HepG2 (cell line): ENCODE results near the gene KCND2. TPM values are rescaled to one million over a fixed set of nuclear protein-coding genes. Genes with fewer than 3 reads are reported as not detected.

Experiments
- ATAC-seq: fragments of 200-7000 bp; cut with Tn5 transposase; 3 replicates; pipeline ENCODE4 v1.9.1; 2020; ENCODE audit warnings: mild to moderate bottlenecking, moderate library complexity
- BruUV-seq: library from RNA; stranded (reverse); fragments of 400-500 nt; replicated peaks from 2 replicates; lab custom pipeline; 2021; lab: Mats Ljungman, UMichigan
- CTCF ChIA-PET: fragments of 300-600 bp; formaldehyde crosslinking; extraction: SDS; loops from one replicate; lab custom pipeline; 2021; ENCODE audit warnings: low total read pairs, inconsistent platforms, low intra/inter-chr PET ratio; lab: Yijun Ruan, JAX
- POLR2A ChIA-PET: fragments of 350-600 bp; sonication (Branson Sonifier 250); formaldehyde crosslinking; loops from one replicate; lab custom pipeline; 2020; ENCODE audit warnings: antibody characterized with exemption, inconsistent platforms; lab: Yijun Ruan, JAX
- DNase-seq: peaks from one replicate; pipeline ENCODE4 v3.0.0-alpha.2; 2015; ENCODE audit warnings: low spot score
- FAIRE-seq: peaks from 3 replicates; lab custom pipeline; 2011; peaks lifted over from hg19 to GRCh38; lab: Jason Lieb, UNC
- H2AFZ ChIP-seq: one replicate; pipeline ENCODE4 v1.6.1; 2011; ENCODE audit warnings: low read length, inconsistent platforms
- H3K27ac ChIP-seq: fragments of 300-600 bp; 3 replicates; pipeline ENCODE4 v1.8.0; 2011; ENCODE audit warnings: mixed run types, mild to moderate bottlenecking, mixed read lengths, low read length, inconsistent platforms; ENCODE audit not compliant: insufficient read depth; ENCODE audit errors: extremely low read length
- H3K27me3 ChIP-seq, 2 experiments: fragments of 200-600 bp in 1 of 2; 2 replicates in 1 of 2; 3 replicates in 1 of 2; pipeline versions ENCODE4 v1.6.0 to v1.8.0; 2011; ENCODE audit warnings: low read length in 2 of 2, mild to moderate bottlenecking in 2 of 2, moderate library complexity in 2 of 2, inconsistent platforms in 1 of 2; ENCODE audit not compliant: insufficient read depth in 2 of 2, control insufficient read depth in 1 of 2
- H3K36me3 ChIP-seq, 2 experiments: fragments of 200-600 bp in 1 of 2; replicated peaks in 1 of 2; 2 replicates in 1 of 2; 3 replicates in 1 of 2; pipeline versions ENCODE4 v1.5.1 to v1.8.0; 2011; ENCODE audit warnings: low read length in 2 of 2, inconsistent platforms in 1 of 2; ENCODE audit not compliant: insufficient read depth in 2 of 2, control insufficient read depth in 1 of 2
- H3K4me1 ChIP-seq: 2 replicates; pipeline ENCODE4 v1.5.1; 2012; ENCODE audit warnings: low read length, inconsistent platforms; ENCODE audit not compliant: insufficient read depth
- H3K4me2 ChIP-seq: 2 replicates; pipeline ENCODE4 v1.6.0; 2011; ENCODE audit warnings: low read depth, low read length, inconsistent platforms
- H3K4me3 ChIP-seq, 3 experiments: fragments of 200-600 bp in 1 of 3; sonication (generic), shearing (Covaris generic) in 1 of 3; replicated peaks in 1 of 3; 2 replicates each; pipeline ENCODE4 v1.5.1; 2011 to 2016; ENCODE audit warnings: low read length in 3 of 3, inconsistent platforms in 2 of 3, low read depth in 2 of 3, mild to moderate bottlenecking in 2 of 3, control low read depth in 1 of 3, mixed read lengths in 1 of 3; ENCODE audit not compliant: insufficient read depth in 1 of 3
- H3K79me2 ChIP-seq: one replicate; pipeline ENCODE4 v1.6.1; 2011; ENCODE audit warnings: low read length, inconsistent platforms; ENCODE audit not compliant: insufficient read depth
- H3K9ac ChIP-seq: 2 replicates; pipeline ENCODE4 v1.6.0; 2011; ENCODE audit warnings: mild to moderate bottlenecking, low read depth, low read length, inconsistent platforms; ENCODE audit not compliant: insufficient read depth
- H3K9me3 ChIP-seq: 2 replicates; pipeline ENCODE4 v1.5.1; 2012; ENCODE audit warnings: mild to moderate bottlenecking, low read length
- H4K20me1 ChIP-seq: 2 replicates; pipeline ENCODE4 v1.6.0; 2011; ENCODE audit warnings: inconsistent platforms, mild to moderate bottlenecking, low read length, moderate library complexity; ENCODE audit not compliant: insufficient read depth
- CBFB ChIP-seq: sonication (generic); formaldehyde crosslinking; IDR thresholded peaks from 2 replicates; pipeline ENCODE4 v1.4.0; 2020; ENCODE audit warnings: missing genetic modification reagents
- PHF21A ChIP-seq: sonication (generic); formaldehyde crosslinking; IDR thresholded peaks from 2 replicates; pipeline ENCODE4 v1.5.0; 2020; ENCODE audit warnings: mild to moderate bottlenecking, missing genetic modification reagents
- PTBP1 ChIP-seq: fragments of 200-400 bp; formaldehyde crosslinking; IDR thresholded peaks from 2 replicates; pipeline ENCODE4 v1.6.1; 2018; ENCODE audit warnings: low read length, low read depth; ENCODE audit not compliant: poor library complexity, severe bottlenecking
- SRSF4 ChIP-seq: fragments of 200-400 bp; formaldehyde crosslinking; IDR thresholded peaks from one replicate; pipeline ENCODE4 v1.6.1; 2018; ENCODE audit warnings: mild to moderate bottlenecking, low read depth, low read length, moderate library complexity; ENCODE audit not compliant: poor library complexity, severe bottlenecking
- ZBTB42 ChIP-seq: sonication (generic); formaldehyde crosslinking; IDR thresholded peaks from 2 replicates; pipeline ENCODE4 v1.5.0; 2020; ENCODE audit warnings: mild to moderate bottlenecking, missing genetic modification reagents
- ZNF619 ChIP-seq: sonication (generic); formaldehyde crosslinking; IDR thresholded peaks from 2 replicates; pipeline ENCODE4 v1.4.0; 2020; ENCODE audit warnings: mild to moderate bottlenecking, missing genetic modification reagents
- in situ Hi-C: cut with HindIII; loops from 2 replicates; pipeline ENCODE4 v1.10.0; 2017; ENCODE audit warnings: low pct_unique_long_range_greater_than_20kb; ENCODE audit not compliant: extremely low pct_ligation_motif_present
- intact Hi-C: fragments of 100-400 bp; cut with micrococcal nuclease; formaldehyde crosslinking; loops from one replicate; pipeline ENCODE4 v1.10.0; 2022; ENCODE audit not compliant: unreplicated experiment
- polyA plus RNA-seq, 8 experiments: library from polyadenylated mRNA; depleted of rRNA in 3 of 8; stranded (reverse) in 7 of 8; unstranded in 1 of 8; fragments of >200 nt; fragmentation: Illumina TruSeq in 4 of 8; extraction: Trizol in 4 of 8; gene quantifications; 2 replicates each; pipeline versions ENCODE4 v1.2.1 to v1.2.3, GENCODE V29; 2011 to 2016; ENCODE audit warnings: low read depth in 4 of 8, missing spikeins in 1 of 8, mixed read lengths in 1 of 8; ENCODE audit not compliant: insufficient read depth in 1 of 8
- total RNA-seq, 5 experiments: library from RNA; depleted of rRNA; stranded (reverse); fragments of >200 nt; fragmentation: Illumina TruSeq; extraction: Trizol; gene quantifications; 2 replicates each; pipeline ENCODE4 v1.2.3, GENCODE V29; 2016; ENCODE audit warnings: low read depth in 1 of 5
- TF ChIP-seq, protein P1 (sequence below): IDR thresholded peaks from 2 replicates; pipeline ENCODE4 v1.6.1; 2016; ENCODE audit warnings: missing compliant biosample characterization, missing genetic modification reagents, borderline replicate concordance
- TF ChIP-seq, protein P2 (sequence below): sonication (generic); formaldehyde crosslinking; IDR thresholded peaks from 2 replicates; pipeline ENCODE4 v1.5.0; 2020; ENCODE audit warnings: missing genetic modification reagents
- TF ChIP-seq, protein P3 (sequence below): sonication (generic); formaldehyde crosslinking; IDR thresholded peaks from 2 replicates; pipeline ENCODE4 v1.5.1; 2020; ENCODE audit warnings: missing genetic modification reagents, mild to moderate bottlenecking, borderline replicate concordance
- TF ChIP-seq, protein P4 (sequence below): sonication (generic); formaldehyde crosslinking; IDR thresholded peaks from 2 replicates; pipeline ENCODE4 v1.8.1; 2022; ENCODE audit warnings: mild to moderate bottlenecking, missing genetic modification reagents

KCND2 gene
- total and polyA plus RNA-seq, 2 of the 13 experiments (the other 11 are each of a cell fraction or from before 2014, with no cell fraction given) = not detected

DNA sequence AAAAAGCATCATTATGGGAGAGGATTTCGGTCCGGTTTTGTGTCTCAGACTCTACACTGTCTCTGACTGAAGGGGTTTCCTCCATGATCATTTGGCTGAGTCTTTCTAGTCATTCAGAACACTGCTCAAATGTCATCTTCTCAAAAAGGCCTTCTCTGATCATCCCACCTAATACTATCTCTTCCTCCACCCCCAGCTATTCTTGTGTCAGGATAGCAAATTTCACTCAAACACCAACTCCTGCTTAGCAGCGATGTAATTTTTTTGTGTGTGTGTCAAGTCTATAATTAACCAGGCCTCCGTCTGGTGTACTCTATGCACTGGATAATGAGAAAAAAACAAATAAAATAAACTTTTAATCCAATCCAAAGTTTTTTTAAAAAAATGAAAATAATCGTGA lies 200.4 kb downstream of the KCND2 start (continued):
- TF ChIP-seq PTBP1 (no peak), PHF21A (no peak)
- TF ChIP-seq, protein P1, sequence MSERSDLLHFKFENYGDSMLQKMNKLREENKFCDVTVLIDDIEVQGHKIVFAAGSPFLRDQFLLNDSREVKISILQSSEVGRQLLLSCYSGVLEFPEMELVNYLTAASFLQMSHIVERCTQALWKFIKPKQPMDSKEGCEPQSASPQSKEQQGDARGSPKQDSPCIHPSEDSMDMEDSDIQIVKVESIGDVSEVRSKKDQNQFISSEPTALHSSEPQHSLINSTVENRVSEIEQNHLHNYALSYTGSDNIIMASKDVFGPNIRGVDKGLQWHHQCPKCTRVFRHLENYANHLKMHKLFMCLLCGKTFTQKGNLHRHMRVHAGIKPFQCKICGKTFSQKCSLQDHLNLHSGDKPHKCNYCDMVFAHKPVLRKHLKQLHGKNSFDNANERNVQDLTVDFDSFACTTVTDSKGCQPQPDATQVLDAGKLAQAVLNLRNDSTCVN (CRISPR knock-in tag) = no peak
- TF ChIP-seq, protein P2, sequence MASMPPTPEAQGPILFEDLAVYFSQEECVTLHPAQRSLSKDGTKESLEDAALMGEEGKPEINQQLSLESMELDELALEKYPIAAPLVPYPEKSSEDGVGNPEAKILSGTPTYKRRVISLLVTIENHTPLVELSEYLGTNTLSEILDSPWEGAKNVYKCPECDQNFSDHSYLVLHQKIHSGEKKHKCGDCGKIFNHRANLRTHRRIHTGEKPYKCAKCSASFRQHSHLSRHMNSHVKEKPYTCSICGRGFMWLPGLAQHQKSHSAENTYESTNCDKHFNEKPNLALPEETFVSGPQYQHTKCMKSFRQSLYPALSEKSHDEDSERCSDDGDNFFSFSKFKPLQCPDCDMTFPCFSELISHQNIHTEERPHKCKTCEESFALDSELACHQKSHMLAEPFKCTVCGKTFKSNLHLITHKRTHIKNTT (CRISPR knock-in tag) = no peak
- TF ChIP-seq, protein P3, sequence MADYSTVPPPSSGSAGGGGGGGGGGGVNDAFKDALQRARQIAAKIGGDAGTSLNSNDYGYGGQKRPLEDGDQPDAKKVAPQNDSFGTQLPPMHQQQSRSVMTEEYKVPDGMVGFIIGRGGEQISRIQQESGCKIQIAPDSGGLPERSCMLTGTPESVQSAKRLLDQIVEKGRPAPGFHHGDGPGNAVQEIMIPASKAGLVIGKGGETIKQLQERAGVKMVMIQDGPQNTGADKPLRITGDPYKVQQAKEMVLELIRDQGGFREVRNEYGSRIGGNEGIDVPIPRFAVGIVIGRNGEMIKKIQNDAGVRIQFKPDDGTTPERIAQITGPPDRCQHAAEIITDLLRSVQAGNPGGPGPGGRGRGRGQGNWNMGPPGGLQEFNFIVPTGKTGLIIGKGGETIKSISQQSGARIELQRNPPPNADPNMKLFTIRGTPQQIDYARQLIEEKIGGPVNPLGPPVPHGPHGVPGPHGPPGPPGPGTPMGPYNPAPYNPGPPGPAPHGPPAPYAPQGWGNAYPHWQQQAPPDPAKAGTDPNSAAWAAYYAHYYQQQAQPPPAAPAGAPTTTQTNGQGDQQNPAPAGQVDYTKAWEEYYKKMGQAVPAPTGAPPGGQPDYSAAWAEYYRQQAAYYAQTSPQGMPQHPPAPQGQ (CRISPR knock-in tag) = no peak
- TF ChIP-seq, all 625 proteins: peak for 0

DNA sequence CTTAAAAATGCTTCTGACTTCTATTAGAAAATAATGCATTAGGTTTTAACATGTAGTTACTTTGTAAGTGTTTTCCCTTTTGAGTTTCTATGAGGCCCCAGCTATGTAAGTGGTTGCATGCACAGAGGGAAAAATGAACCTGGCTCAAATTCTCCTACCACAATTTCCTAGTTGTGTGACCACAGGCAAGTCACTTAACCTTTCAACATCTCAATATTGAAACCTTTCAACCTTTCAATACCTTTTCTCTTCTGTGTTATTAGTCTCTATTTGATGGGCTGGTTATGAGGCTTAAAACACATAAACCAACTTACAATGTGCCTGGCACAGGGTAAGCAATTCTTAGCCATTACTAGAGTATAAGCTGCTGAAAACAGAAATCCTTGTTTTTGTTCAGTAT lies 203.0 kb downstream of the KCND2 start:
- in situ Hi-C loops (no loop called here), intact Hi-C loops (no loop called here)
- BruUV-seq = no TSS peak
- H3K9me3 ChIP-seq = no peaks in the 10 kb centered on the region
- no peak for DNase-seq
- no peak for FAIRE-seq
- no peaks in the 10 kb centered on the region for H3K36me3 ChIP-seq
- H3K9ac ChIP-seq = no peak overlapping the region
- no peak for ATAC-seq
- H3K27me3 ChIP-seq = no peaks in the 10 kb centered on the region
- no peaks in the 10 kb centered on the region for H3K79me2 ChIP-seq
- no peak overlapping the region for H2AFZ ChIP-seq
- H3K4me3 ChIP-seq = no peak overlapping the region
- H3K4me1 ChIP-seq = no peaks in the 10 kb centered on the region
- POLR2A ChIA-PET = no interaction called here
- H4K20me1 ChIP-seq = no peaks in the 10 kb centered on the region
- CTCF ChIA-PET = no interaction called here
- H3K4me2 ChIP-seq = no peak overlapping the region
- H3K27ac ChIP-seq = no peak overlapping the region
- TF ChIP-seq SRSF4 (no peak), ZBTB42 (CRISPR knock-in tag) (no peak), CBFB (CRISPR knock-in tag) (no peak), ZNF619 (no peak)
- TF ChIP-seq, protein P4, sequence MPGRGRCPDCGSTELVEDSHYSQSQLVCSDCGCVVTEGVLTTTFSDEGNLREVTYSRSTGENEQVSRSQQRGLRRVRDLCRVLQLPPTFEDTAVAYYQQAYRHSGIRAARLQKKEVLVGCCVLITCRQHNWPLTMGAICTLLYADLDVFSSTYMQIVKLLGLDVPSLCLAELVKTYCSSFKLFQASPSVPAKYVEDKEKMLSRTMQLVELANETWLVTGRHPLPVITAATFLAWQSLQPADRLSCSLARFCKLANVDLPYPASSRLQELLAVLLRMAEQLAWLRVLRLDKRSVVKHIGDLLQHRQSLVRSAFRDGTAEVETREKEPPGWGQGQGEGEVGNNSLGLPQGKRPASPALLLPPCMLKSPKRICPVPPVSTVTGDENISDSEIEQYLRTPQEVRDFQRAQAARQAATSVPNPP (CRISPR knock-in tag) = no peak
